CD4-positive, alpha-beta memory T cell (primary cell): ENCODE measurements around the gene CAPZB. TPM values are rescaled to one million over a fixed set of nuclear protein-coding genes. Genes with fewer than 3 reads are reported as not detected.

Source experiments
- CTCF ChIA-PET: fragments of 350-600 bp; sonication (Branson Sonifier 250); formaldehyde crosslinking; loops from one replicate; lab custom pipeline; 2021; ENCODE audit warnings: inconsistent platforms; ENCODE audit not compliant: partially characterized antibody; lab: Charles Lee
- POLR2A ChIA-PET: fragments of 350-600 bp; sonication (Branson Sonifier 250); formaldehyde crosslinking; loops from one replicate; lab custom pipeline; 2021; ENCODE audit not compliant: partially characterized antibody; lab: Charles Lee
- DNase-seq, 5 donors: peaks; one replicate each; pipeline versions ENCODE4 v3.0.0 to v3.0.0-alpha.2; 2020 to 2022; ENCODE audit warnings: mixed read lengths in 1 of 5
- H3K27ac ChIP-seq: one replicate; pipeline ENCODE4 v1.7.0; 2013; ENCODE audit warnings: low read depth, low read length
- H3K27me3 ChIP-seq: 2 replicates; pipeline ENCODE4 v1.7.0; 2013; ENCODE audit warnings: mild to moderate bottlenecking, low read length, moderate library complexity; ENCODE audit not compliant: insufficient read depth
- H3K36me3 ChIP-seq: 2 replicates; pipeline ENCODE4 v1.7.0; 2013; ENCODE audit warnings: mild to moderate bottlenecking, low read length, moderate library complexity; ENCODE audit not compliant: insufficient read depth
- H3K4me1 ChIP-seq: 2 replicates; pipeline ENCODE4 v1.7.0; 2013; ENCODE audit warnings: mild to moderate bottlenecking, low read length, moderate library complexity; ENCODE audit not compliant: insufficient read depth
- H3K4me3 ChIP-seq, 2 donors: one replicate each; pipeline ENCODE4 v1.7.0; 2013; ENCODE audit warnings: low read length in 2 of 2, mild to moderate bottlenecking in 1 of 2
- H3K9me3 ChIP-seq, 2 donors: one replicate each; pipeline ENCODE4 v1.7.0; 2013; ENCODE audit warnings: low read length in 2 of 2, control low read depth in 1 of 2; ENCODE audit not compliant: control insufficient read depth in 1 of 2
- H3K27ac Mint-ChIP-seq, 7 donors: one replicate each; pipeline ENCODE4 v1.8.0; 2020 to 2021; ENCODE audit warnings: mixed read lengths in 7 of 7, mild to moderate bottlenecking in 6 of 7, inconsistent platforms in 3 of 7, moderate library complexity in 3 of 7
- H3K27me3 Mint-ChIP-seq, 2 donors: one replicate each; pipeline ENCODE4 v1.8.0; 2020 to 2021; ENCODE audit warnings: mixed read lengths in 2 of 2
- H3K36me3 Mint-ChIP-seq, 2 donors: one replicate each; pipeline ENCODE4 v1.8.0; 2020 to 2021; ENCODE audit warnings: mixed read lengths in 2 of 2, inconsistent platforms in 1 of 2, mild to moderate bottlenecking in 1 of 2
- H3K4me1 Mint-ChIP-seq, 4 donors: one replicate each; pipeline ENCODE4 v1.8.0; 2020 to 2021; ENCODE audit warnings: mixed read lengths in 4 of 4, mild to moderate bottlenecking in 1 of 4
- H3K4me3 Mint-ChIP-seq, 8 donors: one replicate each; pipeline ENCODE4 v1.8.0; 2020 to 2021; ENCODE audit warnings: mixed read lengths in 8 of 8, mild to moderate bottlenecking in 7 of 8, moderate library complexity in 6 of 8, inconsistent platforms in 3 of 8
- H3K9me3 Mint-ChIP-seq, 8 donors: one replicate each; pipeline ENCODE4 v1.8.0; 2020 to 2021; ENCODE audit warnings: mixed read lengths in 8 of 8, mild to moderate bottlenecking in 5 of 8, inconsistent platforms in 3 of 8, moderate library complexity in 1 of 8
- intact Hi-C: fragments of 100-400 bp; cut with micrococcal nuclease; formaldehyde crosslinking; loops from one replicate; pipeline ENCODE4 v1.15.1; 2023
- polyA plus RNA-seq, 2 donors: library from polyadenylated mRNA; unstranded; fragments of 300-500 nt; fragmentation: Illumina TruSeq; gene quantifications; one replicate each; pipeline ENCODE4 v1.2.3, GENCODE V29; 2021
- total RNA-seq, 2 experiments: library from RNA; stranded (reverse); gene quantifications; one replicate each; pipeline ENCODE4 v1.2.3, GENCODE V29; 2021

CAPZB gene
- total and polyA plus RNA-seq, 4 experiments from 2014 or later, result 244 to 602 (median 346) TPM

DNA sequence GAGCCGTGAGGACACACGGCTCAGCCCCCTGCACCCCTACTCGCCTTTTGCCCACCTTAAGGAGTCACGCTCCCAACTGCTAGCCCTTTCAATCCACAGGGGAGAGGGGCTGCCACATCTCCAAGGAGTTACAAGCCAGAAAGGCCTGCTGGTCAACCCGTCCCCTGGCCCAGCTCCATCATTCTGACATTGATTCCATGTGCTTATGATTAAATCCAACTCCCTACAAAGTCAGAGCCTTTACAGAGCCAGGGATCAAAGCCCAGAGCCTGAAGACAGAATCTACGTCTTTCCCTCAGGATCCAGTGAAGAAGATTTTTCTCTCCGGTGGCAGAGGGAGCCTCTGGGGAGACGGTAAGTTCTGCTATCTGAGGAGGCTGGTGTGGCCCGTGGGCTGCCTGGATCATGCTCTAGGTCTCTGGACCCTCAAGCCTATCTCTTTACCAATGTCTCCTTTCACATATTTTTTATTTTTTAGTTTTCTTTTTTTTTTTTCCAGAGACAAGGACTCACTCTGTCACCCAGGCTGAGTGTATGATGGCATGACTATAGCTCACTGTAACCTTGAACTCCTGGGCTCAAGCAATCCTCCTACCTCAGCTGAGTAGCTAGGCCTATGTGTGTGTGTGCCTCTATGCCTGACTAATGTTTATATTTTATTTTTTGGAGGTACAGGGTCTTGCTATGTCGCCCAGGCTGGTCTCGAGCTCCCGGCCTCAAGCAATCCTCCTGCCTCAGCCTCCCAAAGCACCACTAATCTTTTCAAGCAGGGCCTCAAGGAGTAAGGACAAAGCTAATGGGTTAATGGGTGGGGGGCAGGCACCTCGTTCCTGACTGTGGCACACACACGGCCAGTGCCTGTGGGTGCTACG, 111.9 kb downstream of the CAPZB start:
- peaks cover 49% of the 10 kb centered on the region for H3K36me3 ChIP-seq

DNA sequence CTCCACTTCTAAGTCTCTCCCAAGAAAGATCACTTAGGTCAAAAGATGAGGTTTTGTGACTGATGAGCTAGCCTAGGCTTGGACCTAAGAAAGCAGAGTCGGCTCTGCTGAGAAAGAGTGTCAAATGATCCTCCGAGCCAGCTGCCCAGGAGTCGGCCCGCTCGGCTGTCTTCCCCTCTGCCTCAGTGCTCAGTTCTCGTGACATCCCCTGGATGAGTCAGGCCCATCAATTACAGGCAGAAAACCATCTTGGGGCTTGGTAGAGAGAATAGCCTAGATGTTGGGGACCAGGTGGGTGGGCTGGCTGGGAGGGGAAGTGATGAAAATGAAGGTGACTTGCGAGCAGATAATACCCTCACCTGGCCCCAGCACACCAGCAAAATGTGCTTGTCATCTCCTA, 112.7 kb downstream of the CAPZB start:
- Histone ChIP-seq H3K27me3 (no peaks in the 10 kb centered on the region), H3K36me3 (peaks cover 41% of the 10 kb centered on the region), H3K27ac (no peak overlapping the region), H3K4me3 (no peak overlapping the region), H3K9me3 (no peaks in the 10 kb centered on the region), H3K4me1 (no peaks in the 10 kb centered on the region)
- H3K36me3 Mint-ChIP-seq, result peaks cover 9 to 52% of the 10 kb centered on the region in 2 donors
- no peaks in the 10 kb centered on the region for H3K27me3 Mint-ChIP-seq
- peak overlapping the region in 2 of 7 donors; percentile 24 to 35 for H3K27ac Mint-ChIP-seq
- H3K9me3 Mint-ChIP-seq, result no peaks in the 10 kb centered on the region
- CTCF ChIA-PET, result interaction anchor here (1.1 to 2.9 kb wide), 3 partner anchors 18 to 210 kb away, joined by 3 to 14 read pairs (median 3); no protein-coding TSS in a partner anchor
- DNase-seq, result no peak
- H3K4me3 Mint-ChIP-seq, result no peak overlapping the region
- H3K4me1 Mint-ChIP-seq, result peaks cover 11 to 55% (median 24%) of the 10 kb centered on the region in 4 donors
- POLR2A ChIA-PET, result no interaction called here
- intact Hi-C loops, result no loop called here

More for the DNA sequence above, 111.9 kb downstream of the CAPZB start:
- intact Hi-C loops, result no loop called here
- Mint-ChIP-seq H3K27ac (peak overlapping the region in 2 of 7 donors; percentile 42 to 74), H3K27me3 (no peaks in the 10 kb centered on the region), H3K4me3 (no peak overlapping the region), H3K36me3 (peaks cover 17 to 60% of the 10 kb centered on the region in 2 donors), H3K4me1 (peaks cover 16 to 52% (median 28%) of the 10 kb centered on the region in 4 donors), H3K9me3 (no peaks in the 10 kb centered on the region)
- POLR2A ChIA-PET, result no interaction called here
- CTCF ChIA-PET, result interaction anchor here (0.7 to 2.9 kb wide), 4 partner anchors 10 to 209 kb away, joined by 3 to 14 read pairs (median 3); no protein-coding TSS in a partner anchor
- Histone ChIP-seq H3K27me3 (no peaks in the 10 kb centered on the region), H3K4me3 (no peak overlapping the region), H3K9me3 (no peaks in the 10 kb centered on the region), H3K4me1 (no peaks in the 10 kb centered on the region), H3K27ac (no peak overlapping the region)
- no peak for DNase-seq

DNA sequence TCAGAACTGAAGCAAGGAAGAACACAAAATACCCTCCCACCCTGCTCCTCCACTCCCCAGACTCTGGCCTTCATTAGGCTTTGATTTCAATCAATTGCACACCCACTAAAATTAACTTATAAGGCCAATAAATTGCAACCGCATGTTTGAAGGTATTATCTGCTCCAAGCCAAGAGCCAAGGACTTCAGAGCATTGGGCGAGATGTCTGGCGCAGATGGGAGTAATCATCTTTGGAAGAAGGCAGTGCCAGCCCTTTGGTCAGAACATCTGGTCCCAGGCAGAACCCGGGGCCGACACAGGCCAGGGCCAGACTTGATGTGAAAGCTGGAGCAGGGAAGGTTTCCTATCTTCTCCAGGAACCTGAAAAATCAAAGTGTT, 113.2 kb downstream of the CAPZB start:
- H3K4me1 ChIP-seq, result no peaks in the 10 kb centered on the region
- H3K27ac Mint-ChIP-seq, result peak overlapping the region in 2 of 7 donors; percentile 24 to 65
- peaks cover 7 to 51% of the 10 kb centered on the region in 2 donors for H3K36me3 Mint-ChIP-seq
- ChIA-PET CTCF (interaction anchor here (1.1 to 2.9 kb wide), 2 partner anchors 19 to 210 kb away, joined by 3 to 14 read pairs; no protein-coding TSS in a partner anchor), POLR2A (no interaction called here)
- no peak overlapping the region for H3K4me3 Mint-ChIP-seq
- H3K9me3 ChIP-seq, result no peaks in the 10 kb centered on the region
- peaks cover 36% of the 10 kb centered on the region for H3K36me3 ChIP-seq
- H3K27me3 ChIP-seq, result no peaks in the 10 kb centered on the region
- H3K27ac ChIP-seq, result no peak overlapping the region
- H3K4me3 ChIP-seq, result no peak overlapping the region
- no peaks in the 10 kb centered on the region for H3K27me3 Mint-ChIP-seq
- intact Hi-C loops, result no loop called here
- no peak for DNase-seq
- peaks cover 13 to 58% (median 28%) of the 10 kb centered on the region in 4 donors for H3K4me1 Mint-ChIP-seq
- no peaks in the 10 kb centered on the region for H3K9me3 Mint-ChIP-seq

DNA sequence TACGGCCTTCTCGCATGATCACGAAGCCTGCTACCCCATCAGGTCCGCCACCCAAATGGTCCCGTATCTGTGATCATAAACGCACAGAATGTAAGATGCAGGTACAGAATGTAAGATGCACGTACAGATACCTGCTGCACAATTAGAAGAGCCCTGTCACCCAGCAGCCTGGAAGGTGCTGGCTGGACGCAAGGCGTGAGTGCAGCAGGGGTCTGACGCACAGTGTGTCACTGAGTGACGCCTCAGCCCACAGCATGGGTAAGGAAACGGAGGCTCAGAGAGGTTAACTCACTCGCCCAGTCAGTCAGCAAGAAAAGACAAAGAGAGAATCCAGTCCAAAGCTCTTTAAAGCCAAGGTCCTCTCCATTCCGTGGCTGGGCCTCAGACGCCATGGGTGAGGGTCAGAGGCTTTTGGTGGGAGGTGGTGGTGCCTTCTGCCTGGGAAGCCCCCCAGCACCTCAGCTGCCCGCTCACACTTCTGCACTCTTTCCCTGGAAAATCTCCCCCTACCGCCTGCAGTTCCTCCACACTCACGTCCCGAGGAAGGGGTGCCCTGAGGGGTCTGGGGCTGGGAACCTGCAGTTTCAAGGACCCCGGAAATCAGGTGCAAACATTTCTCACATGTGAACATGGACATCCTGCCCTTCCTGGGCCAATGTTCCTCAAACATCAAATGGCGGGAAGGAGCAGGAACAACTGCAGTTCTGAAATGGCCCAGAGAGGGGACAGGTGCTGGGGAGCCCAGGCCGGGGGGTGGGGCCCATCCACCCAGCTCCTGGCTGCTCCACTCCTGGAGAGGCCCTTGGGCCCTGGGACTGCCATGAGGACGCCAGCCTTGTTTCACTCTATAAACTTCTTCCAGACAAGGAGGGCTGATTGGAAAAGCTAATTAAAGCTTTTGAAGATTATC, 113.9 kb downstream of the CAPZB start:
- no peak overlapping the region for H3K27ac ChIP-seq

DNA sequence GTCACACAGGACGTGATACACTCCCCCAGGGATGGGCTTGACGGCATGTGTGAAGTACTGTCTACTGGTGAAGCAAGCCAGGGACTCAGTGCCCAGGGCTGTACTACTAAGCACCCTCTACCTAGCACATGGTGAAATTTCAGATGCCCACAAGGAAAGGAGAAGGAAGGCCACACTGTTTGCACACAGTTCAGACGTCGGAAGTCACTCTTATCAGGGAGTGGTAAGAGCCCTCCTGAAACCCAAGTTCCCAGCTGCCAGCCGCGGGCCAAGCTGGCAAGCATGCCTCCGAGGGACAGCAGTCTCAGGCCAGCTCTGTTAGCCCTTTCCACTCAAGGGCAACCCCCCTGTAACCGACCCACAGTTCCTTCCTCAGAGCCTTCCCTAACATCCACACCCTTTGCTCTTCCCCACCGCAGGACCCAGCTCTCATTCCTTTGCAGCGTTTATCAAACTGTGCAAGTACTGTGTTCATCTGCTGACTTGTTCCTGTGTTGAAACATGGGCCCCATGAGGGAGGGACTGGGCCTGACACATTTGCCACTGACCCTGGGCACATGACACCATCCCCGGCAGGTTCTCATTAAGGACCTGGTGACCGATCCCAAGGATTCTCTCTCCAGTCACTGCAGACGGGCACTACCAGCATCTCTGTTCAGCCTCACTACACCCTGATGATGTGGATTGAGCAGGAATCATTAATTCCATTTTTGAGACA, 114.7 kb downstream of the CAPZB start:
- no peaks in the 10 kb centered on the region for H3K9me3 ChIP-seq
- CTCF ChIA-PET, result no interaction called here
- no peaks in the 10 kb centered on the region for H3K4me1 ChIP-seq
- DNase-seq, result no peak
- POLR2A ChIA-PET, result no interaction called here
- Mint-ChIP-seq H3K36me3 (peaks cover 5 to 44% of the 10 kb centered on the region in 2 donors), H3K9me3 (no peaks in the 10 kb centered on the region), H3K27ac (peak overlapping the region in 6 of 7 donors; percentile 38 to 73 (median 54)), H3K27me3 (no peaks in the 10 kb centered on the region), H3K4me3 (no peak overlapping the region), H3K4me1 (peaks cover 16 to 68% (median 31%) of the 10 kb centered on the region in 4 donors)
- intact Hi-C loops, result no loop called here
- peaks cover 21% of the 10 kb centered on the region for H3K36me3 ChIP-seq
- no peaks in the 10 kb centered on the region for H3K27me3 ChIP-seq
- H3K4me3 ChIP-seq, result no peak overlapping the region
- no peak overlapping the region for H3K27ac ChIP-seq

More for the DNA sequence above, 113.9 kb downstream of the CAPZB start:
- H3K9me3 Mint-ChIP-seq, result no peaks in the 10 kb centered on the region
- peaks cover 17 to 64% (median 31%) of the 10 kb centered on the region in 4 donors for H3K4me1 Mint-ChIP-seq
- no peak overlapping the region for H3K4me3 Mint-ChIP-seq
- no peaks in the 10 kb centered on the region for H3K27me3 Mint-ChIP-seq
- Histone ChIP-seq H3K9me3 (no peaks in the 10 kb centered on the region), H3K4me1 (no peaks in the 10 kb centered on the region), H3K36me3 (peaks cover 30% of the 10 kb centered on the region), H3K4me3 (no peak overlapping the region), H3K27me3 (no peaks in the 10 kb centered on the region)
- peak overlapping the region in 2 of 7 donors; percentile 46 to 65 for H3K27ac Mint-ChIP-seq
- ChIA-PET CTCF (interaction anchor here (1.1 kb wide), 1 partner anchor 19 kb away, joined by 3 read pairs; no protein-coding TSS in a partner anchor), POLR2A (no interaction called here)
- H3K36me3 Mint-ChIP-seq, result peaks cover 5 to 46% of the 10 kb centered on the region in 2 donors
- intact Hi-C loops, result no loop called here
- DNase-seq, result no peak

DNA sequence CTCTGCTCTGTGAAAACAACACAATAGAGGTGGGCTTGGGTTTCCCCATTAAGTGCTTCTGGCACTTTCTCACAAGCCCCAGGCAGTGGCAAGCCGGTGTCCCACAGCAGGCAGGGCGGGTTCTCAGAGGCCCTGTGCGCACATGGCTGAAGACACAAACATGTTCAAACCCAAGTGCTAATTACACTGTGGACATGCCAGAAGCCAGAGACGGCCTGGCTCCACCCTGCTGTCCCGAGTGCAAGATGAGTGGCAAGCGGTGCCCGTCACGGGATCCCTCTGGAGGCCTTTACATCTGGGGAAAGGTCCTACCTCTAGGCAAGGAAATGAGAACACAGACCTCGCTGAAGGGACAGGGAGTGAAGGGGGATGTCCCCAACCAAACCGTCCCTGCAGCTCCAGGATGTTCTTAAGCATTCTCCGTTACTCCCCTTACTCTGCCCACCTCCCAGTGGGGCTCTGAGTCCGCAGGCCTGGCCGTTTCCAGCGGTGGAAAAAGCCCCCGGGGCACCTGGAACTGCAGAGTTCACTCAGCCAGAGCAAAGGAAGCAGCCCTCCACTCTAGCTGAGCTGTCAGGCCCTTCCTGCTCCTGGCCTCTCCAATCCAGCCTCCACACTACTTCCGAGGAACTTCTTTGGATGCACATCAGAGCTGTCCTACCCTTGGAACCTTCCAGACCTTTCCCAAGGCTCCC, 115.8 kb downstream of the CAPZB start:
- ChIA-PET CTCF (interaction anchor here (0.6 kb wide), 1 partner anchor 21 kb away, joined by 3 read pairs; no protein-coding TSS in a partner anchor), POLR2A (no interaction called here)
- Histone ChIP-seq H3K4me3 (no peak overlapping the region), H3K27me3 (no peaks in the 10 kb centered on the region), H3K36me3 (peaks cover 11% of the 10 kb centered on the region), H3K27ac (no peak overlapping the region), H3K4me1 (no peaks in the 10 kb centered on the region), H3K9me3 (no peaks in the 10 kb centered on the region)
- DNase-seq, result no peak
- Mint-ChIP-seq H3K36me3 (peaks cover 9 to 39% of the 10 kb centered on the region in 2 donors), H3K27me3 (no peaks in the 10 kb centered on the region), H3K27ac (peak overlapping the region in 2 of 7 donors; percentile 47 to 51), H3K9me3 (no peaks in the 10 kb centered on the region), H3K4me1 (peaks cover 19 to 69% (median 36%) of the 10 kb centered on the region in 4 donors), H3K4me3 (peak overlapping the region in 1 of 8 donors; percentile 50)
- intact Hi-C loops, result no loop called here
